ENCODE results near the gene CELF5. TPM values are rescaled to one million over a fixed set of nuclear protein-coding genes. Genes with fewer than 3 reads are reported as not detected.
"Not testable (repeated sequence)": the region's sequence is repeated elsewhere in the genome, so short reads cannot be mapped to it uniquely, and the experiment has no call there.

The CELF5 gene
- polyA plus RNA-seq, 4 donors: 0.51 to 2.0 (median 0.75) TPM

GRCh38 chr19:3336680-3337523, 112.4 kb downstream of the CELF5 start:
- DNase-seq (ENCODE audit: low read depth in 4 of 4, low spot score in 3 of 4): no peak

- DNase-seq (ENCODE audit: low read depth in 4 of 4, low spot score in 3 of 4): no peak
Observed at GRCh38 chr19:3338541-3339181, 114.2 kb downstream of the CELF5 start.

DNA sequence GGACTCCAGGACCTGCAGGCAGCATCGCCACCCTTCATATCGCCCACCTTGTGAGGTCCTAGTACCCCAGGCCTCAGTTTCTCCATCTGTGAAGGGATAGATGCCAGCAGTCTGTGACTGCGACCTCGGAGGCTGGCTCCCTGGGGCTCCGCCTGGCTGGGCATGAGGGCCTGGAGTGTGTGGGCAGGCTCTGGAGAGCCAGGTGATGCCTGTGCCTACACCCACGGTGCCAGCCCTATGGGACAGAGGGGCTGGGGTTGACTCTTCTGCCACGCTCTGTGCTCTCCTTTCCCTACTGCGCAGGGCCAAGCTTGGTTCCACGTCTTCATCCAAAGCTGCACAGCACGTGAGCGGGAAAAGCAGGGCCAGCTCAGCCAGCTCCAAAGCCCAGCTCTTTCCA, 115.9 kb downstream of the CELF5 start:
- no peak for DNase-seq (ENCODE audit: low read depth in 4 of 4, low spot score in 3 of 4)

DNA sequence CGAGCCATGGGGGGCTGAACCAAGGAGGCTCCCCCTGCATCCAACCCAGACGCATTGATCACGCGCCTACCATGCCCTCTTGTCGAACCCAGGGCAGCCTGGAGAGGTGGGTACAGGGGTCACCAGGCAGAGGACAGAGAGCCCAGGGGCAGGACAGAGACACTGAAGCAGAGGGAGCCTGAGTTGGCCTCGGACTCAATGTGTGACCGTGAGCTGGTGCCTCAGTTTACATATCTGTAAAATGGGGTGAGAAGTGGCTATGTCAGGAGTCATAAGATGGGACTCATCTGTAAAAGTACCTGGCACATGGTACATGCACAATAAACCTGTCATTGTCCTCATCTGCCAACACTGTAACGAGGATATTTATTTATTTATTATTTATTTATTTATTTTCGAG, 117.8 kb downstream of the CELF5 start:
- no peak for DNase-seq (ENCODE audit: low read depth in 4 of 4, low spot score in 3 of 4)

GRCh38 chr19:3342962-3343361, 118.5 kb downstream of the CELF5 start:
- DNase-seq (ENCODE audit: low read depth in 4 of 4, low spot score in 3 of 4): not testable (repeated sequence)

DNA sequence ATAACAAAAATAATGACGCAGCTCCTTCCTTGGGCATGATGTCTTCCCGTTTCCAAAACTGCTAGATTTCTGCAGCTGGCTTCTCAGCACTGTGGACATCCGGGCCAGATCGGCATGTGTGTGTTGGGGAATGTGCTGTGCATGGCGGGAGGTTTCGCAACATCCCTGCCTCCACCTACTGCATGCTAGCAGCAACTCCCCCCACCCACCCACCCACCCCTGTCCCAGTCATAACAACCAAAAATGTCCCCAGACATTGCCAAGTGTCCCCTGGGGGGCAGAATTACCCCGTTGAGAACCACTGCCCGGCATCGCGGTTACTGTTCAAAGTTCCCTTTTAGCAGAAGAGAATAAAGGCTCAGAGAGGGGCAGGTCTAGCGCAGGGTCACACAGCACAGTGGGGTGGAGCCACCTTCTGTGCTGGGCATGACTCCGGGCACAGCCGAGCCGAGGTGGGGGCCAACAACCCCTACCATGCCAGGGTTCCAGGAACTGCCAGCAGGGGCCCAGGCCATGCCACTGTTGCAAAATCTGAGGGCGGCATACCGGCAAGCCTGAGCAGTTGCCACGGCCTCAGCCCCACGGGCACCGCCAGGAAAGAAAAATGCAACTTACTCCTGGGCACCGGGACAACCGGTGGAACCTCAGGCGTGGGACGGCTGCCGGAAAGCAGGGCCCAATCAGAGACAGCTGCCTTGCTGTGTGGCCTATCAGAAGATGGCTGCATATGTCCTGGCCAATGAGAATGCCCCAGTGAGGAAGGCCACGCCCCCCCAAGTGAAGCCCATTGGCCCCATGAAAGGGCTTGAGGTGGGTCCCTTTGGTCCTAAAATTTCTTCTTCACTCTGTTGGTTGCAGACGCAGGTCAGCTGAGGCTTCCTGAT, 119.4 kb downstream of the CELF5 start:
- no peak for DNase-seq (ENCODE audit: low read depth in 4 of 4, low spot score in 3 of 4)

GRCh38 chr19:3344608-3345598, 120.4 kb downstream of the CELF5 start:
- DNase-seq (ENCODE audit: low read depth in 4 of 4, low spot score in 3 of 4): no peak

GRCh38 chr19:3345850-3346460, 121.5 kb downstream of the CELF5 start:
- DNase-seq (ENCODE audit: low read depth in 4 of 4, low spot score in 3 of 4): no peak

Other genes with a start within 250 kb of the CELF5 start
- 10 to 100 TPM in 1 of 4 donors, 1 to 10 TPM in 3; 7.3 to 11.0 (median 8.0) TPM for gene TLE6, start 247.1 kb upstream of the CELF5 start, polyA plus RNA-seq (ENCODE audit: insufficient read length in 4 of 4)
- 10 to 100 TPM; 35.5 to 44.0 (median 39.0) TPM for gene TLE2, start 195.4 kb upstream of the CELF5 start, polyA plus RNA-seq (ENCODE audit: insufficient read length in 4 of 4)
- 100 to 1,000 TPM; 445 to 526 (median 488) TPM for gene TLE5, start 162.2 kb upstream of the CELF5 start, polyA plus RNA-seq (ENCODE audit: insufficient read length in 4 of 4)
- 10 to 100 TPM; 56.3 to 65.5 (median 59.3) TPM for gene GNA11, start 130.3 kb upstream of the CELF5 start, polyA plus RNA-seq (ENCODE audit: insufficient read length in 4 of 4)
- 1 to 10 TPM in 2 of 4 donors, under 1 TPM in 2; 0.70 to 1.2 (median 1.0) TPM for gene GNA15, start 88.6 kb upstream of the CELF5 start, polyA plus RNA-seq (ENCODE audit: insufficient read length in 4 of 4)
- under 1 TPM; 0.17 to 0.60 (median 0.31) TPM for gene S1PR4, start 45.9 kb upstream of the CELF5 start, polyA plus RNA-seq (ENCODE audit: insufficient read length in 4 of 4)
- gene NCLN, start 38.7 kb upstream of the CELF5 start, polyA plus RNA-seq (ENCODE audit: insufficient read length in 4 of 4): 10 to 100 TPM; 32.0 to 51.7 (median 35.2) TPM
- 10 to 100 TPM; 20.9 to 25.5 (median 25.1) TPM for gene NFIC, start 141.9 kb downstream of the CELF5 start, polyA plus RNA-seq (ENCODE audit: insufficient read length in 4 of 4)

Measured in right renal pelvis (tissue), 4 donors.